Measurements from ENCODE around the gene EIF4EBP2.

The EIF4EBP2 gene

DNA sequence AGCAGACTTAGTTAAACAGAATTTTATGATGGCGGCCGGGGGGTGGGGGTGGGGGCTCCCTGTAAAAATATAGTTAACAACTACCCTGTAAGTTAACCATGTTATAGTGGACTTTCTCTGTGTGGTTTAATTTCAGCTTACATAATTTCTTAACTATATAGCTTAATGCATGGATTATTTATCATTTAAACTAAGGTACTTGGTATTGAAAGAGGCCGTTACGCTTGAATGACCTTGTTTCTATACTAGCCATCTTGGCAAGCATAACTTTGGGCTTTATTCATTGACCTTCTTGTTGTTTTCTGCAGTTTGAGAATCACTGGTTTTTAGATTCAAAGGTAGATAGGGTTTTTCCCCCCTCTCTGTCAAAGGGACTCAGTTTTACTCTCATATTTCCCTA, 8.4 kb downstream of the EIF4EBP2 start:
- no peaks in the 10 kb centered on the region for H3K27me3 ChIP-seq (ENCODE audit: low read depth, low read length)
- H3K4me1 ChIP-seq (ENCODE audit: control insufficient read depth in 1 of 2, insufficient read depth in 2 of 2, low read length in 2 of 2): peaks cover 13 to 42% of the 10 kb centered on the region in 2 donors
- no peak overlapping the region for H3K27ac ChIP-seq (ENCODE audit: low read length)

DNA sequence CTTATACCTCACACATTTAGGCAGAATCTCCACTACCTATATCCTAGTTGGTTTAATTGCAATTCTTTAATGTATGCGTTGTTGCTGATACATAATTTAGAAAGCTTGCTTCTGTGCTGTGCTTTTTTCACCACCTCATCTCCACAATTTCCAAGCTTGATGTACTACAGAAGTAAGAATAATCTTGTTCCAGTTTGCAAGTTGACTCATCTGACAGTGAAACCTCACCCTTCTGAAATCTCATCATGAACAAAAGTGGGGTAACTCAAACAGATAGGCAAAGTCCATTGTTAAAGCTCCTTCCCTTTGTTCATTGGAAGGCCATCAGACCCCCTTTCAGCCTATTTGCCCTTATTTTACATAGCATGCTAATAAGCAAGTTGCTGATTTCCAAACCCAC, 13.6 kb downstream of the EIF4EBP2 start:
- Histone ChIP-seq H3K4me3 (ENCODE audit: low read depth in 1 of 2, low read length in 2 of 2) (no peak overlapping the region), H3K27ac (ENCODE audit: low read length) (no peak overlapping the region), H3K36me3 (ENCODE audit: control insufficient read depth in 1 of 2, insufficient read depth in 2 of 2, low read length in 2 of 2) (peaks cover 16 to 29% of the 10 kb centered on the region in 2 donors), H3K4me1 (ENCODE audit: control insufficient read depth in 1 of 2, insufficient read depth in 2 of 2, low read length in 2 of 2) (peaks cover 8 to 11% of the 10 kb centered on the region in 2 donors), H3K9me3 (ENCODE audit: control insufficient read depth in 1 of 2, low read length in 2 of 2) (no peaks in the 10 kb centered on the region), H3K27me3 (ENCODE audit: low read depth, low read length) (no peaks in the 10 kb centered on the region)

More for the DNA sequence above, 8.4 kb downstream of the EIF4EBP2 start:
- no peak overlapping the region for H3K4me3 ChIP-seq (ENCODE audit: low read depth in 1 of 2, low read length in 2 of 2)
- no peaks in the 10 kb centered on the region for H3K9me3 ChIP-seq (ENCODE audit: control insufficient read depth in 1 of 2, low read length in 2 of 2)
- no peaks in the 10 kb centered on the region for H3K36me3 ChIP-seq (ENCODE audit: control insufficient read depth in 1 of 2, insufficient read depth in 2 of 2, low read length in 2 of 2)

DNA sequence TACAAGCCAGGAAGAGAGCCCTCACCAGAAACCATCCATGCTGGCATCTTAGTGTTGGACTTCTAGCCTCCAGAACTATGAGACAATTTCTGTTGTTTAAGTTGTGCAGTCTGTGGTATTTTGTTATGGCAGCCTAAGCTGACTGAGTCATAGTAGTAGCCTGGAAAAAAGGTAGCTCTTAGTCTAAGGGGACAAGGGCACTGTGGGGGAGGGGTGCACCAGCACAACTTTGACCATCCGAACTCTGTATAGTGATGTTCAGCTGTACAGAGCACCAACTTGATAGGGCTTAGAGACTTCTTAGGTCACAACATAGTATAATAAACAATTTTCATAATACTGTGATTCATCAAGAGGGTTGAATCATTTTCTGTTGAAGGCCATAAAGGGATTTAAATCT, 14.3 kb downstream of the EIF4EBP2 start:
- Histone ChIP-seq H3K4me1 (ENCODE audit: control insufficient read depth in 1 of 2, insufficient read depth in 2 of 2, low read length in 2 of 2) (peaks cover 4 to 8% of the 10 kb centered on the region in 2 donors), H3K9me3 (ENCODE audit: control insufficient read depth in 1 of 2, low read length in 2 of 2) (no peaks in the 10 kb centered on the region), H3K4me3 (ENCODE audit: low read depth in 1 of 2, low read length in 2 of 2) (no peak overlapping the region), H3K36me3 (ENCODE audit: control insufficient read depth in 1 of 2, insufficient read depth in 2 of 2, low read length in 2 of 2) (peaks cover 23 to 35% of the 10 kb centered on the region in 2 donors), H3K27ac (ENCODE audit: low read length) (no peak overlapping the region), H3K27me3 (ENCODE audit: low read depth, low read length) (no peaks in the 10 kb centered on the region)

DNA sequence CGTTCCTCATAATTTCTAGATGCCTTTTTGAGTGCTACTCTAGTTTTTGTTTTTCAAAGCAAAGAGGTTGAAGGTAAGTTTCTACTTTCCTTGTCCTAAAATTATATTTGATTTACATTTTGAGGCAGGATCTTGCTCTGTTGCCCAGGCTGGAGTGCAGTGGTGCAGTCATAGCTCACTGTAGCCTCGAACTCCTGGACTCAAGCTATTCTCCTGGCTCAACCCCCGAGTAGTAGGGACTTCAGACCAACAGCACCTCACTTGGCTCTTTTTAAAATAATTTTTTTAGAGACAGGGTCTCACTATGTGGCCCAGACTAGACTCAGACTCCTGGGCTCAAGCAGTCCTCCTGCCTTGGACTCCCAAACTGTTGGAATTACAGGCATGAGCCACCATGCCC, 14.8 kb downstream of the EIF4EBP2 start:
- Histone ChIP-seq H3K4me3 (ENCODE audit: low read depth in 1 of 2, low read length in 2 of 2) (no peak overlapping the region), H3K9me3 (ENCODE audit: control insufficient read depth in 1 of 2, low read length in 2 of 2) (no peaks in the 10 kb centered on the region), H3K36me3 (ENCODE audit: control insufficient read depth in 1 of 2, insufficient read depth in 2 of 2, low read length in 2 of 2) (peaks cover 25 to 38% of the 10 kb centered on the region in 2 donors), H3K4me1 (ENCODE audit: control insufficient read depth in 1 of 2, insufficient read depth in 2 of 2, low read length in 2 of 2) (peaks cover 4 to 8% of the 10 kb centered on the region in 2 donors), H3K27me3 (ENCODE audit: low read depth, low read length) (no peaks in the 10 kb centered on the region), H3K27ac (ENCODE audit: low read length) (no peak overlapping the region)

DNA sequence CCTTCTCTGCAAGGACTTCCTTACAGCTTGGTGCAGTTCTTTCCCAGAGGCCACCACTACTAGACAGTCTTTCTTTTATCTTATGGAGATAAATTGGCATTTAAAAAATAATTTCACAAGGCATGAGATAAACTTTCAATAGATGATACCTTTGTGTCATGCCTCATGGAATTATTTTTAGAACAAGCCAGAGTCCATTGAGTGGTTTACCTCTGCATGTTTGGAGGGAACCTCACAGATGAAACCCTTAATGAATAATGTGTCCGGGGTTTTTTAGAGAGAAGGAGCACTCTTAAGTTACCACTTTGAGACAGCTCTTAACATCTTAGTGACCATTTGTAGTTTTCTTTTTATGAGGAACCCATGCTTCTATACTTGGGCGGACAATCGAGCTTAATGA, 20.4 kb downstream of the EIF4EBP2 start:
- H3K27ac ChIP-seq (ENCODE audit: low read length): no peak overlapping the region

DNA sequence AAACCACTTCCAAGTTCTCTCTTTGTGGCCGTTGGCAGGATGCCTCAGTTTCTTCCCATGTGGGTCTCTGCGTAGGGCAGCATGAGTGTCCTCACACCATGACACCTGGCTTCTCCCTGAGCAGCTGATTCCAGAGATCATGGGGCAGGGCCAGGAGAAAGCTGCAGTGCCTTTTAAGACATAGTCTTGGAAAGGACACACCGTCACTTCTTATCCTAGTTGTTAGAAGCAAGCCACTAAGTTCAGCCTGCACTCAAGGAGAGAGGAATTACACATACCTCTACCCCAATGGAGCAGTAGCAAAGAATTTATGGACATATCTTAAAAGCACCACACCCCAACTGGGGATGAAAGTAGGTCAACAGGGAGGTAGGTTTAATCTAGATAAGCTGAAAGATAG, 21.2 kb downstream of the EIF4EBP2 start:
- H3K4me3 ChIP-seq (ENCODE audit: low read depth in 1 of 2, low read length in 2 of 2): no peak overlapping the region
- peaks cover 52 to 58% of the 10 kb centered on the region in 2 donors for H3K36me3 ChIP-seq (ENCODE audit: control insufficient read depth in 1 of 2, insufficient read depth in 2 of 2, low read length in 2 of 2)
- no peak overlapping the region for H3K27ac ChIP-seq (ENCODE audit: low read length)
- no peaks in the 10 kb centered on the region for H3K27me3 ChIP-seq (ENCODE audit: low read depth, low read length)
- no peaks in the 10 kb centered on the region for H3K9me3 ChIP-seq (ENCODE audit: control insufficient read depth in 1 of 2, low read length in 2 of 2)
- peaks cover 2 to 16% of the 10 kb centered on the region in 2 donors for H3K4me1 ChIP-seq (ENCODE audit: control insufficient read depth in 1 of 2, insufficient read depth in 2 of 2, low read length in 2 of 2)

More for the DNA sequence above, 20.4 kb downstream of the EIF4EBP2 start:
- no peak overlapping the region for H3K4me3 ChIP-seq (ENCODE audit: low read depth in 1 of 2, low read length in 2 of 2)
- H3K27me3 ChIP-seq (ENCODE audit: low read depth, low read length): no peaks in the 10 kb centered on the region
- H3K9me3 ChIP-seq (ENCODE audit: control insufficient read depth in 1 of 2, low read length in 2 of 2): no peaks in the 10 kb centered on the region
- H3K4me1 ChIP-seq (ENCODE audit: control insufficient read depth in 1 of 2, insufficient read depth in 2 of 2, low read length in 2 of 2): peaks cover 0 to 10% of the 10 kb centered on the region in 2 donors
- H3K36me3 ChIP-seq (ENCODE audit: control insufficient read depth in 1 of 2, insufficient read depth in 2 of 2, low read length in 2 of 2): peaks cover 52 to 64% of the 10 kb centered on the region in 2 donors

DNA sequence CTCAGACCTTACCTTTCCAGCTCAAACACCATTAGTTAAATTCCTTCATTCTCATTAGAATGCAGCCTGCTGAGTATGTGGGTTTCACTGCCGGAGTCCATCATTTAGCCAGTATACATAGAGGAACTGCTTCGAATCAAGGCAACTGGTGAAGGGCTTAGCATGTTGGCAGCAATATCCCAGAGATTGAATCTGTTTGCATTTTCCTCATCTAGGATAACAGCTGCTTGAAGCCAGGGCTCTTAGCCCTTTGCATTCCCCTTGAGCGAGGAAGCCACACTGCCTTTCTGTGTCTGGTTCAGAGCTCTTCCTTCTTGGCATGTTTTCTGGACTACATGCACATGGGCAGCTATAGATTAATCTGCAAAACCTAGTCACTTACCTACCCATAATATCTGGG, 22.9 kb downstream of the EIF4EBP2 start:
- H3K36me3 ChIP-seq (ENCODE audit: control insufficient read depth in 1 of 2, insufficient read depth in 2 of 2, low read length in 2 of 2): peaks cover 42 to 43% of the 10 kb centered on the region in 2 donors
- H3K4me1 ChIP-seq (ENCODE audit: control insufficient read depth in 1 of 2, insufficient read depth in 2 of 2, low read length in 2 of 2): peaks cover 19 to 31% of the 10 kb centered on the region in 2 donors
- H3K4me3 ChIP-seq (ENCODE audit: low read depth in 1 of 2, low read length in 2 of 2): no peak overlapping the region
- no peak overlapping the region for H3K27ac ChIP-seq (ENCODE audit: low read length)
- H3K9me3 ChIP-seq (ENCODE audit: control insufficient read depth in 1 of 2, low read length in 2 of 2): no peaks in the 10 kb centered on the region
- H3K27me3 ChIP-seq (ENCODE audit: low read depth, low read length): no peaks in the 10 kb centered on the region

DNA sequence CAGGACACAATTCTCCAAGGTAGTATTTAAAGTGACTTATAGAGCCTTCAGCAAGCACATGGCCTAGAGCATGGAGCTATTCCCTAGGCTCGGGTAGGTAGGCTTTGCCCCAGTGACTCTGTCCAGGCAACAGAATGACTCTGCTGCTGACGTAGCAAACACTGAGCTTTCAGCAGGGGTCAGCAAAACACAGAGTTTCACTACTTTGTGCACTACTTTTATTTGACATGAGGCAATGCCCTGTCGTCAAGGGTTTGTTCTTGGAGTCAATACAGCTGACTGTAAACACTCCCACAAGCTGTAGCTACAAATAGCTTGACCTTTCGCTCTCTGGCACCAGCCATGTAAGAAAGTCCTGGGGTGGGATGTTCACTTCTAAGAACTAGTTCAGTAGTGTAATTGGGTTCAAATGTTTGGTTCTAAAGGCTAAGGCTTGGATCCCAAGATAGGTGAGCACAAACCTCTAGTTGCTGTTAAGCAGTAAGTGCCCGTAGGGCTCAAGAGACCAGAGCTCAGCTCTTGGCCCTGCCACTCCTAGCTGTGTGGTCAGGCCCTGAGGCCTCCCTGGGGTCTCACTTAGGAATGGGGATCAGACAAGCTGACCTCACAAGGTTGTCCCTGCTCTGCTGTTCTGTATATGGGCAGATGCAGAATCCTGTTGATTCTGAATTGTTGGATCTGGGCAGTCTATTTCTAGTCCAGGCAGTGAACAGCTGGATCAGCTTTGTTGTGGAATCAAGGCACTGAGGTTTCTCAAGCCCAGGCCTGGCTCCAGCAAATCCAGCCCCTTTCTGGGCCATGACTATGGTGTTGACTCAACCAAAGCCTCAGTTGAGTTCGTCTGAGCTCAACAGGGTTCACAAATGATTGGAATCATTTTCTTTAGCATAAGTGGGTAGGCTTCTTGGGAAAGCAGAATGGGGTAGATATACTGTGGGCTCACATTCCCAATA, 26.8 kb downstream of the EIF4EBP2 start:
- H3K27ac ChIP-seq (ENCODE audit: low read length): peak overlapping the region; percentile 88
- peaks cover 8 to 15% of the 10 kb centered on the region in 2 donors for H3K36me3 ChIP-seq (ENCODE audit: control insufficient read depth in 1 of 2, insufficient read depth in 2 of 2, low read length in 2 of 2)
- H3K4me3 ChIP-seq (ENCODE audit: low read depth in 1 of 2, low read length in 2 of 2): peak overlapping the region in 1 of 2 donors; percentile 27
- peaks cover 22 to 33% of the 10 kb centered on the region in 2 donors for H3K4me1 ChIP-seq (ENCODE audit: control insufficient read depth in 1 of 2, insufficient read depth in 2 of 2, low read length in 2 of 2)
- no peaks in the 10 kb centered on the region for H3K27me3 ChIP-seq (ENCODE audit: low read depth, low read length)
- no peaks in the 10 kb centered on the region for H3K9me3 ChIP-seq (ENCODE audit: control insufficient read depth in 1 of 2, low read length in 2 of 2)

DNA sequence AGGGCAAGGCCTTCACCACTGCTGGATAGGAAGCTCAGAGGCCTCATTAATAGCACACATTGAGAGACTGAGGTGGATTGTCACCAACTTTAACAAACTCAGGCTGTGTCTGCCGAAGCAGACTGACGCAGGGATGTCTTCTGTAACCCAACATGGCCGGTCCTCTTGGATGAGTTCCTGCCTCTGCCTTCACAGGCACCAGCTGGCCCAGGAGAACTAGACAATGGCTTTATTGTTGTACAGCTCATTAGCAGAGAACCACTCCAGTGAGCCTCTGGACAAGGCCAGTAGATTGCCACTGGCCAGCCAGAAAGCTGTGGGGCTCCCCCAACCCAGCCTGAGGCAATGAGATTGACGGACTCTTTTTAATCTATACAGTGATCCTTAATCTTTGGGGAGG, 28.2 kb downstream of the EIF4EBP2 start:
- Histone ChIP-seq H3K36me3 (ENCODE audit: control insufficient read depth in 1 of 2, insufficient read depth in 2 of 2, low read length in 2 of 2) (peaks cover 5 to 9% of the 10 kb centered on the region in 2 donors), H3K4me1 (ENCODE audit: control insufficient read depth in 1 of 2, insufficient read depth in 2 of 2, low read length in 2 of 2) (peaks cover 22 to 33% of the 10 kb centered on the region in 2 donors), H3K4me3 (ENCODE audit: low read depth in 1 of 2, low read length in 2 of 2) (no peak overlapping the region), H3K9me3 (ENCODE audit: control insufficient read depth in 1 of 2, low read length in 2 of 2) (no peaks in the 10 kb centered on the region), H3K27me3 (ENCODE audit: low read depth, low read length) (no peaks in the 10 kb centered on the region), H3K27ac (ENCODE audit: low read length) (no peak overlapping the region)

DNA sequence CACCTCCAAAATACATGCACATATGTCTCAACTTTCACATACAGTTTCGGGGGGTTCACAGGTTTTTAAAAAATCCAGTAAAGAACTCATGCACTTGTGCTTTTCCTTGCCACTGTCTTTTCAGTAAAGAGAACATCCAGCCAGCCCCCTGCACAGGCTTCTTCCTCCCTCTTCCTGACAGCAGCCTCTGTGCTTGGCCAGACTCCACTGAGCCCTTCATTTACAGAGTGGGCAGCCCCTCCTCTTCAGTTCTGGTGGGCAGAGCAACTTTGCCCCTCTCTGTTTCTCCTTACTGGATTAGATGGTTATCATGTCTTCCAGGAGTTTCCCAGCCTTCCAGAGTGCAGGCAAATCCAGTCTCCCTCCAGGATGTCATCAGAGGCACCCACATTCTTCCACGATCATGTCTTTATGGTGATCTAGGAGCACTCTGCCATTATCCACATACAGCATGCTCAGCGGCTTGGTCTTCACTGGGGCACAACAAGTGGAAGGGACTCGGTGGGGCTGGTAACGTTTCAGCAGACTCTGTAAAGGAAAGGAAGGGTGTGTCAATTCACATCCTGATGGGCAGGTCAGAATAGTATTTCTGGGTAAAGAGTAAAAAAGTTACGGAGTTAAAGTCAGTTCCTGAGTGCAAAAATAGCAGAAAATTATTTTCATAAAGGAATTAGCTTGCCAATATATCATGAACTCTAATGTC, 28.8 kb downstream of the EIF4EBP2 start:
- Histone ChIP-seq H3K36me3 (ENCODE audit: control insufficient read depth in 1 of 2, insufficient read depth in 2 of 2, low read length in 2 of 2) (peaks cover under 1 to 9% of the 10 kb centered on the region in 2 donors), H3K4me3 (ENCODE audit: low read depth in 1 of 2, low read length in 2 of 2) (no peak overlapping the region), H3K27ac (ENCODE audit: low read length) (no peak overlapping the region), H3K4me1 (ENCODE audit: control insufficient read depth in 1 of 2, insufficient read depth in 2 of 2, low read length in 2 of 2) (peaks cover 22 to 28% of the 10 kb centered on the region in 2 donors), H3K27me3 (ENCODE audit: low read depth, low read length) (no peaks in the 10 kb centered on the region), H3K9me3 (ENCODE audit: control insufficient read depth in 1 of 2, low read length in 2 of 2) (no peaks in the 10 kb centered on the region)

DNA sequence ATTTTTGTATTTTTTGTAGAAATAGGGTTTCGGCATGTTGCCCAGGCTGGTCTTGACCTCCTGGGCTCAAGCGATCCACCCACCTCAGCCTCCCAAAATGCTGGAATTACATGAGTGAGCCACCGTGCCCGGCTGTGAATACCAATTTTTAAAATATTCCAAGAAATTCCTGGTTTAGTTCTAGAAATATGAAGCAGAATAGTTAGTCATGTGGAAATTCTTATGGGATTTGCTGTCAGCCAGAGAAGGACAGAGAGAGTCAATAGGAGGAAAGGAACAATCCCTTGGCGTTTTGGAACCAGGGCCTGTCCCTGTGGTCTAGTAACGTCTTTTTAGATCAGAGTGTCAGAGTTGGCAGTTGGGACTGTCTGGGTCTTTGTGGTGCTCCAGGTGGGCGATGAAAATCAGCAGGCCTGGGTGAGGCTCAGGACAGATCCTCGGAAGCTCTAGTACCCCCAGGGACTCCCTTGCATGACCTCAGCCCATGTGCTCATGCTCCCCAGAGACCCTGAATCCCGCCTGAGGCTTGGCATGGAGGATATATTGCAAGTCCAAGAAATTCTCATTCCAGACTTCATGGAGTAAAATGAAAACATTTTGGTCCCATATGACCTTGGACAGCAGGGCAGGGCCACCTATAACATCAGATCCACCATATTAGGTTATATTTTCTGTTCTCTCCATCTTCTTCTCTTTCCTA, 29.8 kb downstream of the EIF4EBP2 start:
- Histone ChIP-seq H3K27ac (ENCODE audit: low read length) (no peak overlapping the region), H3K4me1 (ENCODE audit: control insufficient read depth in 1 of 2, insufficient read depth in 2 of 2, low read length in 2 of 2) (peaks cover 22 to 28% of the 10 kb centered on the region in 2 donors), H3K27me3 (ENCODE audit: low read depth, low read length) (no peaks in the 10 kb centered on the region), H3K9me3 (ENCODE audit: control insufficient read depth in 1 of 2, low read length in 2 of 2) (no peaks in the 10 kb centered on the region), H3K36me3 (ENCODE audit: control insufficient read depth in 1 of 2, insufficient read depth in 2 of 2, low read length in 2 of 2) (peaks cover 0 to 9% of the 10 kb centered on the region in 2 donors), H3K4me3 (ENCODE audit: low read depth in 1 of 2, low read length in 2 of 2) (no peak overlapping the region)

Measured in muscle layer of duodenum (tissue), 2 donors.